ENCODE data around the gene ANGPTL3.

Gene ANGPTL3

DNA sequence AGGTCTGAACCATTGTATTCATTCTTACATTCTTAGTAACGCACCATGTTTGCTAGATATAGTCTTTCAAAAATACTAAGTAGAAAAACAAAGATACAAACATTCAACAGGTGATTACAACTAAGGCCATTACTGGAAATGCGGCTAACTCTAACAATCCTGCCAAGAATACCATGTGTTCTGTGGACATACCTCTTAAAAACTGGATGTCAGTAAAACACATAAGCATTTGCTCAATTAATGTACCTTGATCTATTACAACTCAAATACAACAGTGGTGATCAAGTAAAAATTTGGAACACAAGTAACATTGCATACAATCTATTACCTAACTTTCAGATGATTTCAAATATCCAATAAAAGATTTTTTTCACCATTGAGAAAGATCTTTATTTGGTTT is 15.4 kb downstream of the ANGPTL3 start:
- Histone ChIP-seq H3K27me3 (ENCODE audit: insufficient read depth, low read depth, severe bottlenecking) (no peaks in the 10 kb centered on the region), H3K36me3 (peaks cover 8% of the 10 kb centered on the region; the same call in 1 of the 2 replicates), H3K9me3 (ENCODE audit: severe bottlenecking) (peaks cover 2% of the 10 kb centered on the region), H3K27ac (no peak overlapping the region), H3K4me3 (ENCODE audit: low read depth, low read length) (no peak overlapping the region)
- TF ChIP-seq, protein P1, sequence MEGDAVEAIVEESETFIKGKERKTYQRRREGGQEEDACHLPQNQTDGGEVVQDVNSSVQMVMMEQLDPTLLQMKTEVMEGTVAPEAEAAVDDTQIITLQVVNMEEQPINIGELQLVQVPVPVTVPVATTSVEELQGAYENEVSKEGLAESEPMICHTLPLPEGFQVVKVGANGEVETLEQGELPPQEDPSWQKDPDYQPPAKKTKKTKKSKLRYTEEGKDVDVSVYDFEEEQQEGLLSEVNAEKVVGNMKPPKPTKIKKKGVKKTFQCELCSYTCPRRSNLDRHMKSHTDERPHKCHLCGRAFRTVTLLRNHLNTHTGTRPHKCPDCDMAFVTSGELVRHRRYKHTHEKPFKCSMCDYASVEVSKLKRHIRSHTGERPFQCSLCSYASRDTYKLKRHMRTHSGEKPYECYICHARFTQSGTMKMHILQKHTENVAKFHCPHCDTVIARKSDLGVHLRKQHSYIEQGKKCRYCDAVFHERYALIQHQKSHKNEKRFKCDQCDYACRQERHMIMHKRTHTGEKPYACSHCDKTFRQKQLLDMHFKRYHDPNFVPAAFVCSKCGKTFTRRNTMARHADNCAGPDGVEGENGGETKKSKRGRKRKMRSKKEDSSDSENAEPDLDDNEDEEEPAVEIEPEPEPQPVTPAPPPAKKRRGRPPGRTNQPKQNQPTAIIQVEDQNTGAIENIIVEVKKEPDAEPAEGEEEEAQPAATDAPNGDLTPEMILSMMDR (IDR thresholded peaks at IDR 0.05; ENCODE audit: low read depth, low read length), result no peak
- no peak for DNase-seq

DNA sequence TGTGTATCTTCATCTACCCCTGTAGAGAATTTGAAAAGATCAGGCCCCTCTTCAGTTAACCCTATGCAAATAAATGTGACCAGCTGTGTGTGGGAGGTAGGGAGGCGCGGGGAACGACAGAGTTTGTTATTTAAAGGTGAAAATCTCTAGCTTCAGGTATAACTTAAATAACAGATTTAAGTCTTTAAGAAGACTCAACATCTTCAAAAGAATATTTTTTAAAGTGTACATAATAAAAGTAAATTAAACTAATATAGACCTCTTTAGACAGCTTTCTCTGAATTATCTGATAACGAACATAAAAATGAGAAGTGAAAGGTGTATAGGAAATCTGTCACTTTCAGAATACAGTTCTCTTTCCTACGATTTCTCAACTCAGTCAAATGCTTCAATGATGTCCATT is 16.0 kb downstream of the ANGPTL3 start:
- TF ChIP-seq, protein P1 (IDR thresholded peaks at IDR 0.05; ENCODE audit: low read depth, low read length), result no peak
- Histone ChIP-seq H3K27me3 (ENCODE audit: insufficient read depth, low read depth, severe bottlenecking) (no peaks in the 10 kb centered on the region), H3K9me3 (ENCODE audit: severe bottlenecking) (peaks cover 2% of the 10 kb centered on the region), H3K36me3 (peaks cover 14% of the 10 kb centered on the region; the same call in 1 of the 2 replicates), H3K4me3 (ENCODE audit: low read depth, low read length) (no peak overlapping the region), H3K27ac (no peak overlapping the region)
- DNase-seq, result no peak

DNA sequence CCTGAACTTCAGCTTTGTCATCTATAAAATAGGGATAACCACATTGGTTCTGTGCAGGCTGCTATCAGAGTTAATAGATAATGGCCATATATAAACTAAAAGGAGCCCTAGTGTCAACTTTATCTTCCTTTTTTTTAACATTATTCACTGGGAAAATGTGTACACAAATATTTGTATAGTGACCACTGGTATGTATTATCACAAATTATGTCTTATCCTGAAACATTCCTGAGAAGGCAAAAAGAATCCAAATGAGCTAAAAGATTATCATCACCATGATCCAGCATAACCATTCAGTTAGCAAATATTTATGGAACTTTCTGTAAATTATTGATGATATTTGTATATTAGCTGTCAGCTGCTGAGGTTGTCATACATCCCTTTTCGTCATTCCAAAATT is 16.6 kb downstream of the ANGPTL3 start:
- Histone ChIP-seq H3K27me3 (ENCODE audit: insufficient read depth, low read depth, severe bottlenecking) (no peaks in the 10 kb centered on the region), H3K36me3 (peaks cover 14% of the 10 kb centered on the region; the same call in 1 of the 2 replicates), H3K4me3 (ENCODE audit: low read depth, low read length) (no peak overlapping the region), H3K27ac (no peak overlapping the region), H3K9me3 (ENCODE audit: severe bottlenecking) (peaks cover 2% of the 10 kb centered on the region)
- no peak for DNase-seq
- TF ChIP-seq, protein P1 (IDR thresholded peaks at IDR 0.05; ENCODE audit: low read depth, low read length), result no peak

DNA sequence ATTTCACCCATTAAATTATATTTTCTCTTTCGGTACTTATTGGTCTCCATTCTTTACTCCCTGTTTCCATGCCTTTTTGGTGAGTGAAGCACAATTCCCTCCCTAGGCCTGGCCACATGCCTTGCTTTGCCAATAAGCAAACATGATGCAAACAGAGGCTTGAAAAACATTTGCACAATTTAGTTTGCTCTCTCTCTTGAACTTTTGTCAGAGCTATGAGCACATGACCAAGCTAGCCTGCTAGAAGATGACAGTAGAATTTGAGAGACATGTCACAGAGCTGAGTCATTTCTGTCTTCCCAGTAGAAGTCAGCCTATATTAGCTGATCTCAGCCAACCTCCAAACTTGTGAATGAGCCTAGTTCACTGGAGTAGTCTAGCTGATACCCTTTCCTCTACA is 24.6 kb downstream of the ANGPTL3 start:
- no peak overlapping the region for H3K27ac ChIP-seq

DNA sequence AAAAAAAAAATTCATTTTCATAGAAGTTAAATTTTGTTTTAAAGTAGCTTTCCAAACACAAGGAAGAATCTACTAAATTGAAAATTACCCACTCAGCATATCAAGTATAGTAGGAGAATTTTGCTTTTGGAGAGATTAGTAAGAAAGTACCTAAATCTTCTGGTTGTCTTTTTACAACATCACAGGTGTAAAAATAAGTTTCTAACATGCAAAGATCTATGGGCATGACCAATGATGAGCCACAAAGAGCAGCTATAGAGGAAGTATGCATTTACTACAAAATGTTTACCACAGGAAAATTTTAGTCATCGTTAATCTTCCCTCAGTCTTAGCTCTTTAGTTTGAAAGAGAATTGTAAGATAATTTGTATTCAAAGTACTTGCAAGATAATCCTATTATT is 28.1 kb downstream of the ANGPTL3 start:
- no peak overlapping the region for H3K4me3 ChIP-seq (ENCODE audit: low read depth, low read length)
- H3K36me3 ChIP-seq, result peaks cover 16% of the 10 kb centered on the region
- TF ChIP-seq, protein P1 (IDR thresholded peaks at IDR 0.05; ENCODE audit: low read depth, low read length), result no peak
- no peaks in the 10 kb centered on the region for H3K27me3 ChIP-seq (ENCODE audit: insufficient read depth, low read depth, severe bottlenecking)
- H3K9me3 ChIP-seq (ENCODE audit: severe bottlenecking), result no peaks in the 10 kb centered on the region
- DNase-seq, result no peak
- H3K27ac ChIP-seq, result no peak overlapping the region

More for the DNA sequence above, 24.6 kb downstream of the ANGPTL3 start:
- Histone ChIP-seq H3K4me3 (ENCODE audit: low read depth, low read length) (no peak overlapping the region), H3K27me3 (ENCODE audit: insufficient read depth, low read depth, severe bottlenecking) (no peaks in the 10 kb centered on the region), H3K9me3 (ENCODE audit: severe bottlenecking) (no peaks in the 10 kb centered on the region), H3K36me3 (peaks cover 21% of the 10 kb centered on the region)
- no peak for DNase-seq
- TF ChIP-seq, protein P1 (IDR thresholded peaks at IDR 0.05; ENCODE audit: low read depth, low read length), result no peak

DNA sequence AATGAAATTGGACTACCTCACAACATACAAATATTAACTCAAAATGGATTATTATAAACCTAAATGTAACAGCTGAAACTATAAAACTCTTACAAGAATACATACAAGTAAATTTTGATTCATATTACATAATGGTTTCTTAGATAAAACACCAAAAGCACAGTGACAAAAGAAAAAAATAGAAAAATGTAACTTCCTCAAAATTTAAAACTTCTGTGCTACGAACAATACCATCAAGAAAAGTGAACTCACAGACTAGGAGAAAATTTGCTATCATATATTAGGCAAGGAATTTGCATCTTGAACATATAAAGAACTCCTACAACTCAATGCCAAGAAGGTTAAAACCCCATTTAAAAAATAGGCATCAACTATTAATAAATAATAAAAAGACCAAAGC is 31.2 kb downstream of the ANGPTL3 start:
- H3K9me3 ChIP-seq (ENCODE audit: severe bottlenecking), result no peaks in the 10 kb centered on the region
- peaks cover 34% of the 10 kb centered on the region for H3K36me3 ChIP-seq
- no peak for DNase-seq
- no peak overlapping the region for H3K4me3 ChIP-seq (ENCODE audit: low read depth, low read length)
- no peaks in the 10 kb centered on the region for H3K27me3 ChIP-seq (ENCODE audit: insufficient read depth, low read depth, severe bottlenecking)
- TF ChIP-seq, protein P1 (IDR thresholded peaks at IDR 0.05; ENCODE audit: low read depth, low read length), result no peak
- no peak overlapping the region for H3K27ac ChIP-seq

Data from WERI-Rb-1 (cell line).